Peyer's patch (tissue), 4 donors: ENCODE data around the gene OR14K1. TPM values are rescaled to one million over a fixed set of nuclear protein-coding genes. Genes with fewer than 3 reads are reported as not detected.
"Not testable (repeated sequence)": the region's sequence is repeated elsewhere in the genome, so short reads cannot be mapped to it uniquely, and the experiment has no call there.

Experiments
- DNase-seq, 3 donors: peaks; one replicate each; pipeline ENCODE4 v3.0.0-alpha.2; 2017 to 2019
- H3K27ac ChIP-seq, 4 donors: fragments of 200-600 bp; sonication (generic); one replicate each; pipeline ENCODE4 v1.5.1; 2016 to 2019
- H3K27me3 ChIP-seq, 2 donors: fragments of 200-600 bp; sonication (generic); one replicate each; pipeline ENCODE4 v1.5.1; 2019
- H3K36me3 ChIP-seq, 3 donors: fragments of 200-600 bp; sonication (generic); one replicate each; pipeline ENCODE4 v1.5.1; 2016 to 2019
- H3K4me1 ChIP-seq, 4 donors: fragments of 200-600 bp; sonication (generic); one replicate each; pipeline ENCODE4 v1.5.1; 2016 to 2019
- H3K4me3 ChIP-seq, 4 donors: fragments of 200-600 bp; sonication (generic); 1 replicate in 3 of 4; 2 replicates in 1 of 4; pipeline ENCODE4 v1.5.1; 2016 to 2019; ENCODE audit warnings: mild to moderate bottlenecking in 1 of 4
- H3K9me3 ChIP-seq, 4 donors: fragments of 200-600 bp; sonication (generic); one replicate each; pipeline ENCODE4 v1.5.1; 2016 to 2019; ENCODE audit warnings: mild to moderate bottlenecking in 1 of 4
- CTCF ChIP-seq, 6 experiments: fragments of 450-650 bp in 4 of 6; fragments of 200-600 bp in 2 of 6; sonication (generic) in 1 of 6; IDR thresholded peaks; one replicate each; pipeline ENCODE4 v1.5.1; 2017 to 2019; ENCODE audit warnings: antibody characterized with exemption in 6 of 6, mild to moderate bottlenecking in 3 of 6, moderate library complexity in 1 of 6
- POLR2A ChIP-seq, 2 donors: fragments of 450-650 bp; IDR thresholded peaks; one replicate each; pipeline ENCODE4 v1.5.1; 2017; ENCODE audit warnings: antibody characterized with exemption in 2 of 2, mild to moderate bottlenecking in 2 of 2, moderate library complexity in 2 of 2
- total RNA-seq, 4 donors: library from RNA; depleted of rRNA; stranded (reverse); fragments of >200 nt; gene quantifications; one replicate each; pipeline ENCODE4 v1.1.0, GENCODE V29; 2016

OR14K1 gene
- total RNA-seq, 4 donors from 2014 or later = not detected

- no peak for DNase-seq
- Histone ChIP-seq H3K4me3 (no peak overlapping the region), H3K27me3 (no peaks in the 10 kb centered on the region), H3K9me3 (no peaks in the 10 kb centered on the region), H3K4me1 (no peaks in the 10 kb centered on the region), H3K36me3 (no peaks in the 10 kb centered on the region), H3K27ac (no peak overlapping the region)
- no peak for TF ChIP-seq POLR2A (IDR thresholded peaks at IDR 0.05)
Measured at GRCh38 chr1:247740721-247741120, 2.3 kb downstream of the OR14K1 start.

GRCh38 chr1:247741756-247742155 is 3.3 kb downstream of the OR14K1 start:
- TF ChIP-seq POLR2A (IDR thresholded peaks at IDR 0.05) (no peak), CTCF (IDR thresholded peaks at IDR 0.05) (no peak)
- Histone ChIP-seq H3K27me3 (no peaks in the 10 kb centered on the region), H3K36me3 (no peaks in the 10 kb centered on the region), H3K9me3 (no peaks in the 10 kb centered on the region), H3K4me3 (no peak overlapping the region), H3K4me1 (no peaks in the 10 kb centered on the region), H3K27ac (no peak overlapping the region)
- DNase-seq = no peak

GRCh38 chr1:247742215-247742760 is 3.9 kb downstream of the OR14K1 start:
- not testable (repeated sequence) for H3K4me1 ChIP-seq, H3K27ac ChIP-seq, H3K4me3 ChIP-seq, H3K9me3 ChIP-seq, H3K36me3 ChIP-seq, DNase-seq, H3K27me3 ChIP-seq

GRCh38 chr1:247746391-247746935 is 8.0 kb downstream of the OR14K1 start:
- H3K9me3 ChIP-seq = peaks cover 0 to 17% (median 0%) of the 10 kb centered on the region in 4 donors
- TF ChIP-seq CTCF (IDR thresholded peaks at IDR 0.05) = no peak
- no peak for TF ChIP-seq POLR2A (IDR thresholded peaks at IDR 0.05)
- H3K27ac ChIP-seq = no peak overlapping the region
- no peaks in the 10 kb centered on the region for H3K36me3 ChIP-seq
- no peaks in the 10 kb centered on the region for H3K4me1 ChIP-seq
- no peaks in the 10 kb centered on the region for H3K27me3 ChIP-seq
- H3K4me3 ChIP-seq = no peak overlapping the region
- DNase-seq = no peak

GRCh38 chr1:247747616-247748015 is 9.2 kb downstream of the OR14K1 start:
- Histone ChIP-seq H3K4me3 (no peak overlapping the region), H3K4me1 (no peaks in the 10 kb centered on the region), H3K9me3 (peaks cover 0 to 20% (median 0%) of the 10 kb centered on the region in 4 donors), H3K27ac (no peak overlapping the region), H3K27me3 (no peaks in the 10 kb centered on the region), H3K36me3 (no peaks in the 10 kb centered on the region)
- DNase-seq = no peak
- TF ChIP-seq CTCF (IDR thresholded peaks at IDR 0.05) = no peak
- TF ChIP-seq POLR2A (IDR thresholded peaks at IDR 0.05) = no peak

- no peak for DNase-seq
- H3K27me3 ChIP-seq = no peaks in the 10 kb centered on the region
- no peak within 1 kb of the TSS for H3K27ac ChIP-seq
- H3K4me3 ChIP-seq = no peak within 1 kb of the TSS
- no peaks in the 10 kb centered on the region for H3K4me1 ChIP-seq
- TF ChIP-seq POLR2A (IDR thresholded peaks at IDR 0.05) = no peak
- no peak for TF ChIP-seq CTCF (IDR thresholded peaks at IDR 0.05)
- peaks cover 0 to 20% (median 0%) of the 10 kb centered on the region in 4 donors for H3K9me3 ChIP-seq
- H3K36me3 ChIP-seq = no peaks in the 10 kb centered on the region
Measured at GRCh38 chr1:247748041-247748440, 9.6 kb downstream of the OR14K1 start, which contains the start of gene OR14A2. Gene OR14A2 (minus strand): TSS chr1:247748141.

GRCh38 chr1:247749870-247750269 is 11.5 kb downstream of the OR14K1 start:
- Histone ChIP-seq H3K27me3 (no peaks in the 10 kb centered on the region), H3K4me1 (no peaks in the 10 kb centered on the region), H3K9me3 (peaks cover 0 to 20% (median 0%) of the 10 kb centered on the region in 4 donors), H3K27ac (no peak overlapping the region), H3K4me3 (no peak overlapping the region), H3K36me3 (no peaks in the 10 kb centered on the region)
- TF ChIP-seq CTCF (IDR thresholded peaks at IDR 0.05) = no peak
- TF ChIP-seq POLR2A (IDR thresholded peaks at IDR 0.05) = no peak
- DNase-seq = no peak

- peaks cover 0 to 16% (median 0%) of the 10 kb centered on the region in 4 donors for H3K9me3 ChIP-seq
- not testable (repeated sequence) for H3K4me1 ChIP-seq, H3K4me3 ChIP-seq, H3K27ac ChIP-seq, DNase-seq, H3K36me3 ChIP-seq, H3K27me3 ChIP-seq
Measured at GRCh38 chr1:247754311-247754710, 15.9 kb downstream of the OR14K1 start.
